ENCODE measurements around the gene FMN1.
A peak's percentile ranks its signal among the peaks of the same experiment; 100 is the strongest.

FMN1 gene

DNA sequence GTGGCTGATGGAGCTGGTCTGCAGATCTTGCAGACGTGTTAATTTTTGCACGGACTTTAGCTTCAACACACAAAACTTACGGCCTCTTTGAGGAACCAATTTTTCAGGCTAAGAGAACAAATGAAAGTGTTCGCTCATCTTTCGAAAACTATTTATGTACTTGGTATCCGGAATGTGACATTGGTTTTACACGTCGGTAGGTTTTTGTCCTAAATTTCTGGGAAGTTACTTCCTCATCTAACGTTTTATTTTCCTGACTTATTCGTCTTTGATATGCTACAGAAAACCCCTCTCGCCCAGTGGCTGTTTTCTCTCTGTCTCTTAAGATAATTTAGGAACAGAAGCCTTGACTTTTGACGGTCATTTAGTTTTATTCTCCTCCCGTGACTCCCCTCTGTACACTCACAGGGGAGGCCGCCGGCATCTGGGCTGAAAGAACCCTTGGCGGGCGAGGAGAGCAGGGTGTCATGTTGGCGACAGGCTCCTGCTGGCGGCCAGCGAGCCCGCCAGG, 477.5 kb downstream of the FMN1 start:
- TF ChIP-seq, protein P1, sequence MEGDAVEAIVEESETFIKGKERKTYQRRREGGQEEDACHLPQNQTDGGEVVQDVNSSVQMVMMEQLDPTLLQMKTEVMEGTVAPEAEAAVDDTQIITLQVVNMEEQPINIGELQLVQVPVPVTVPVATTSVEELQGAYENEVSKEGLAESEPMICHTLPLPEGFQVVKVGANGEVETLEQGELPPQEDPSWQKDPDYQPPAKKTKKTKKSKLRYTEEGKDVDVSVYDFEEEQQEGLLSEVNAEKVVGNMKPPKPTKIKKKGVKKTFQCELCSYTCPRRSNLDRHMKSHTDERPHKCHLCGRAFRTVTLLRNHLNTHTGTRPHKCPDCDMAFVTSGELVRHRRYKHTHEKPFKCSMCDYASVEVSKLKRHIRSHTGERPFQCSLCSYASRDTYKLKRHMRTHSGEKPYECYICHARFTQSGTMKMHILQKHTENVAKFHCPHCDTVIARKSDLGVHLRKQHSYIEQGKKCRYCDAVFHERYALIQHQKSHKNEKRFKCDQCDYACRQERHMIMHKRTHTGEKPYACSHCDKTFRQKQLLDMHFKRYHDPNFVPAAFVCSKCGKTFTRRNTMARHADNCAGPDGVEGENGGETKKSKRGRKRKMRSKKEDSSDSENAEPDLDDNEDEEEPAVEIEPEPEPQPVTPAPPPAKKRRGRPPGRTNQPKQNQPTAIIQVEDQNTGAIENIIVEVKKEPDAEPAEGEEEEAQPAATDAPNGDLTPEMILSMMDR (IDR thresholded peaks at IDR 0.05; ENCODE audit: low read depth, low read length, missing control alignments), result no peak
- peak overlapping the region; percentile 62 for H3K4me3 ChIP-seq (ENCODE audit: low read depth, low read length)
- no peak for DNase-seq (ENCODE audit: low read depth)
- in situ Hi-C loops (cut with HindIII; ENCODE audit: low sequenced_read_pairs), result no loop called here

DNA sequence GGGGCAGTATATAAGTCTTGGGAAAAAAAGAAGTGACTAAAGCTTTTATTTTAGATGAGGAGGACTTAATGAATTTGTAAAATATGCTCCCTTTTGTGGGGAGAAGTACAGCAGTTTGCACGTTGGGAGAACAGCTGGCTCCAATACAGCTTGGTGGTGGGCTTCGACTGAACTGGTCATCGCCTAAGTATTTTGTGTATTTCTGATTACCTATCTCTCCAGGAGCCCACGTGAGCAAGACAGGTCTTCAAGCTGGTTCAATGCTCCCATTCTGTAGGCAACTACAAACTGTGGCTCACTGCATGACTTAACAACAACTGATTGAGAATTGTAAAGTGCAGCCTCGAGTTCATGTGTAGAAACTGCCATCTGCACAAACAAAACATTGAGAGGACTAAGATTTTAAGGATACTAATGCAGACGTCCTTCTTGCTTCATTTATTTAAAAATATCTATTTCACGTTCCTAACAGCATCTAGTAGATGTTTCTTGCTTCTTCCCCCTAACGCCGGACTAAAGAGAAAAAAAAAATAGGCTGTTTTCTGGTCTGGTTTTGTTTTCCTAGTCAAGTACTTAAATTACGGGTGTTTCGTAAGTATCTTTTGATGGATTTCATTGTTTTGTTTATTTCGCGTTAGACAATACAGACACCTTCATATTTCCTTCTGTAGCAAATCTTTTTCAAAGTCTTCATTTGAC, 478.1 kb downstream of the FMN1 start:
- TF ChIP-seq, protein P1 (IDR thresholded peaks at IDR 0.05; ENCODE audit: low read depth, low read length, missing control alignments), result no peak
- no peak for DNase-seq (ENCODE audit: low read depth)
- in situ Hi-C loops (cut with HindIII; ENCODE audit: low sequenced_read_pairs), result no loop called here
- H3K4me3 ChIP-seq (ENCODE audit: low read depth, low read length), result no peak overlapping the region

All from astrocyte of the cerebellum (primary cell).